Measurements from ENCODE around the gene RPS27L. TPM values are rescaled to one million over a fixed set of nuclear protein-coding genes. Genes with fewer than 3 reads are reported as not detected.

RPS27L gene
- total RNA-seq, 1 donor from 2014 or later: 16.9 TPM

DNA sequence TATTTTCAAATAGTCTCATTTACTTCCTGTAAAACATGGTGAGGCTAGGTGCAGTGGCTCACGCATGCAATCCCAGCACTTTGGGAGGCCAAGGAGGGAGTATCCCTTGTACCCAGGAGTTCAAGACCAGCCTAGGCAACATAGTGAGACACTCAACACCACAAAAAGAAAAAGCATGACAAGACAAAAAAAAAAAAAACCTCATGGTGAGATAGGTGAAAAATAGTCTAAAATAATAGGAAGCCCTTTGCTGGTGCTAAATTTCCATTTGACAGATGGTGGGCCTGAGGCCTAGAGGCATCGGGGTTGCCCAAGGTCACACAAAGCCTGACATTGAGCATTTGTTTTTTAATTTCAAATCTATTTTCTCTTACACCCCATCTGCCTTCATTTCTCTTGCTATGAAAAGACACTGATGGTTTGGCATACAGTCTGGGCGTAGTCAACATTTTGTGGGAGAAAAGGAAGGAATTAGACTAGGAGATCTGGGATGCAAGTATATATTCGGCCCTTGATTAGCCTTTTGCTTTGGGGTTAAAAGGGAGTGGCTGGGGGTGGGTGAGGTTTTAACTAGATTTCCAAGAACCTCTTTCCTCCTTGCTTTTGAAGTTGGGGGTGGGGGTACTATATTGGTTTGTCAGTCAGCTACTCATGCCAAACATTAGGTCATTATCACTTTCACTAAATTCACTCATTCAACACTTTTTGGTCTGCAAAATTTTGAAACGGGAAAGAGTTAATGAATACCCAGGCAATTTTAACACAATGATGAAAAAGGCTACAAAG, 43.4 kb upstream of the RPS27L start:
- no peak for DNase-seq (ENCODE audit: low spot score in 2 of 2)
- H3K27ac ChIP-seq: no peak overlapping the region
- no peaks in the 10 kb centered on the region for H3K27me3 ChIP-seq
- intact Hi-C loops (cut with DNase I): no loop called here
- H3K4me3 ChIP-seq: no peak overlapping the region
- H3K4me1 ChIP-seq: peaks cover 3 to 17% of the 10 kb centered on the region in 2 donors
- H3K36me3 ChIP-seq: peaks cover 0 to 3% of the 10 kb centered on the region in 2 donors
- H3K9me3 ChIP-seq: no peaks in the 10 kb centered on the region
- TF ChIP-seq, protein P1, sequence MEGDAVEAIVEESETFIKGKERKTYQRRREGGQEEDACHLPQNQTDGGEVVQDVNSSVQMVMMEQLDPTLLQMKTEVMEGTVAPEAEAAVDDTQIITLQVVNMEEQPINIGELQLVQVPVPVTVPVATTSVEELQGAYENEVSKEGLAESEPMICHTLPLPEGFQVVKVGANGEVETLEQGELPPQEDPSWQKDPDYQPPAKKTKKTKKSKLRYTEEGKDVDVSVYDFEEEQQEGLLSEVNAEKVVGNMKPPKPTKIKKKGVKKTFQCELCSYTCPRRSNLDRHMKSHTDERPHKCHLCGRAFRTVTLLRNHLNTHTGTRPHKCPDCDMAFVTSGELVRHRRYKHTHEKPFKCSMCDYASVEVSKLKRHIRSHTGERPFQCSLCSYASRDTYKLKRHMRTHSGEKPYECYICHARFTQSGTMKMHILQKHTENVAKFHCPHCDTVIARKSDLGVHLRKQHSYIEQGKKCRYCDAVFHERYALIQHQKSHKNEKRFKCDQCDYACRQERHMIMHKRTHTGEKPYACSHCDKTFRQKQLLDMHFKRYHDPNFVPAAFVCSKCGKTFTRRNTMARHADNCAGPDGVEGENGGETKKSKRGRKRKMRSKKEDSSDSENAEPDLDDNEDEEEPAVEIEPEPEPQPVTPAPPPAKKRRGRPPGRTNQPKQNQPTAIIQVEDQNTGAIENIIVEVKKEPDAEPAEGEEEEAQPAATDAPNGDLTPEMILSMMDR (IDR thresholded peaks at IDR 0.05): no peak

DNA sequence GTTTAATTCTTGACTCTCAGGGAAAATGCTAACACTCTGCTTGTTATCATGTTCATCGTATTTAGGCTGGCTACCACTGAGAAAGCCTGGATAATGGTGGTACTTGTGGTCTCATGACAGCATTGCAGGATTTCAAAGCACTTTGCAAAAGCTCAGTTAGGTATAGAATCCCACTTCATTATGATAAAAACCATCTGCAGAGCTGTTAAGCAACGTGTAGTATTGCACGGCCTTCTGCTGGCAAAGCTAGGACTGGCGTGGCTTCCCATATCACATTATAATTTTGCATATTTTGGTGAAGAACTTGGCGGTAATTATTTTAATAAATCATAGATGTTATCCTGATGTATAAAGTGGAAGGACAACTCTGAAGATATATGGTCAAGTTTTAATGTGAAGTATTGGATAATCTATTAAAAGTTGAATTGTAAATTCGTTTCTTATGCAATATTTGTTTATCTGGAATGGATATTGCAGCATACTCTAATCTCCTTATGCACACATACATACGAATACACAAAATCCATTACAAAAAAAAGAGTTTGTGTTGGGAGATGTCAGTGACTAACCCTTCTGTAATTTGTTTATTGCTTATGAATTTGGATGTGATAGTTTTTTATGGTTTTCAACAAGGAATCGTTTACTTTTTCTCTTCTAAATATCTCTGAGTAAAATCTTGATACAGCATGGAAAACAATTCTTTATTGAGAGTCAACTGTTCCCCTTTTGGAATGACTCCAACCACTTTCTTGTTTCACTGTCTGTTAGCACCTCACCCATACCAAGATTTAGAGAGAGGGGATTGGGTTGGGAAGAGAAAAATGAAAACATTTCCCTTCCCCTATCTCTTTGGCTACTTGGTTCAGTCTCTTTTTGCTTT, 41.3 kb upstream of the RPS27L start:
- TF ChIP-seq, protein P1 (IDR thresholded peaks at IDR 0.05): no peak
- H3K4me1 ChIP-seq: peaks cover 7 to 36% of the 10 kb centered on the region in 2 donors
- no peak overlapping the region for H3K4me3 ChIP-seq
- H3K27ac ChIP-seq: no peak overlapping the region
- intact Hi-C loops (cut with DNase I): no loop called here
- H3K9me3 ChIP-seq: no peaks in the 10 kb centered on the region
- no peak for DNase-seq (ENCODE audit: low spot score in 2 of 2)
- peaks cover 0 to 3% of the 10 kb centered on the region in 2 donors for H3K36me3 ChIP-seq
- H3K27me3 ChIP-seq: no peaks in the 10 kb centered on the region

DNA sequence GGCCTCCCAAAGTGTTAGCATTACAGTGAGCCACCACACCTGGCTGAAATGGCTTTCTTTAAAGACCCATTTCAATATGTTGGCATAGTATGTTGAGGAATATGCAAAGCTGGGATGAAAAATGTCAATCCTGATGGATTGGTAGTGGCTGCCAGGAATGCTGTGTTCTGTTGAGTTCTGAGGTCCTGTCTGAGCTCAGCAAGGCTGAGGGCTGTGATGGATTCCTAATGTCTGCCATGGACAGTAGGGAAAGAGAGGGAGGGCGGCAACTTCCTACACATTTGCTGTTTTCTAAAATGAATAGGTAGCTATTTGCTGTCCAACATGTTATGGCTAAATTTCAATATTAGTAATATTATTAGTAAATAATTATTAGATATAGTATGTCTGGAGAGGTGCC, 40.3 kb upstream of the RPS27L start:
- H3K9me3 ChIP-seq: no peaks in the 10 kb centered on the region
- H3K4me3 ChIP-seq: no peak overlapping the region
- H3K27ac ChIP-seq: no peak overlapping the region
- peaks cover 0 to 3% of the 10 kb centered on the region in 2 donors for H3K36me3 ChIP-seq
- H3K4me1 ChIP-seq: peaks cover 7 to 35% of the 10 kb centered on the region in 2 donors
- H3K27me3 ChIP-seq: no peaks in the 10 kb centered on the region
- TF ChIP-seq, protein P1 (IDR thresholded peaks at IDR 0.05): no peak
- DNase-seq (ENCODE audit: low spot score in 2 of 2): no peak
- intact Hi-C loops (cut with DNase I): no loop called here

DNA sequence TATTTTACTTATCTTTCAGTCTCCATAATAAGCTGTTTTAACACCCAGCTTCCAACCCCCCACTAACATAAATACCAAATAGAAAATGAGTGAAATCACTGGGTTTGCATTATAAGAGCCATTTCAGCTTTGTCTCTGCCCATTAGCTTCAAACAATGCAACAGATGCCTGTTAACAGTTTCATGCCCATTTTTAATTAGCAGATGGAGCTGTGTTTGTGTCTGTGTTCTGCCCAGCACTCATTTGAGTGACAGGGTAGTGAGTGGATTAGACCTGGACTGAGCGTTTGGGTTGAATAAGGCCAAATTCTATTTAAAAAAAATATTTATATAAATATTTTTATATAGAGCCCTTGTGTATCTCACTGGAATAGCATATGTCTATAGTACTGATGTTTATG, 39.6 kb upstream of the RPS27L start:
- H3K27me3 ChIP-seq: no peaks in the 10 kb centered on the region
- H3K4me3 ChIP-seq: no peak overlapping the region
- intact Hi-C loops (cut with DNase I): no loop called here
- H3K4me1 ChIP-seq: peaks cover 7 to 41% of the 10 kb centered on the region in 2 donors
- no peaks in the 10 kb centered on the region for H3K9me3 ChIP-seq
- H3K36me3 ChIP-seq: peaks cover 0 to 3% of the 10 kb centered on the region in 2 donors
- no peak for DNase-seq (ENCODE audit: low spot score in 2 of 2)
- no peak overlapping the region for H3K27ac ChIP-seq
- TF ChIP-seq, protein P1 (IDR thresholded peaks at IDR 0.05): no peak

DNA sequence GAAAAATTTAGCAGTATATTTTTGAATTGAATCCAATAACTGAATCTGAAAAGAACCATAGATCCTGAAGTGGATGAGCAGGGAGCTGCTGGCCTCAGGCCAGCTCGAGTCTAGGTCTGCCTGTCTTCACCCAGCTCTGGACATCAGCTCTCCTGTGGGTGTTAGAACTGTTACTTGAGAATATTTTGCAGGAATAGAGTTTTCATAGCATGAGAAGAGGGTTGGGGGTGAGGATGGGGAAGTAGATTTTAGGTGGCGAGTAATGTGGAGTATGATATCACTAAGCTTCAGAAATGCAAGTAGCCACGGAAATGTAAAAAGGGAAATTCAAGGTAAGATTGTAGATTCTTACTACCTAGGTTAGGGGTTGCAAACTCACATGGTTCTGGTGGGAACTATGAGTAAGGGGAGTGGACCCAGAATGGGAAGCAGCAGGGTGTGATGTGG, 38.3 kb upstream of the RPS27L start:
- H3K27me3 ChIP-seq: no peaks in the 10 kb centered on the region
- peak overlapping the region in 1 of 2 donors; percentile 47 for H3K27ac ChIP-seq
- H3K4me3 ChIP-seq: no peak overlapping the region
- H3K36me3 ChIP-seq: peaks cover 0 to 3% of the 10 kb centered on the region in 2 donors
- TF ChIP-seq, protein P1 (IDR thresholded peaks at IDR 0.05): no peak
- intact Hi-C loops (cut with DNase I): no loop called here
- no peak for DNase-seq (ENCODE audit: low spot score in 2 of 2)
- H3K4me1 ChIP-seq: peaks cover 7 to 41% of the 10 kb centered on the region in 2 donors
- no peaks in the 10 kb centered on the region for H3K9me3 ChIP-seq
